SK-N-SH (cell line): ENCODE results near the gene CADM1.

ENCODE experiments used
- EP300 ChIP-seq, 2 experiments: IDR thresholded peaks; 2 replicates each; pipeline versions ENCODE4 v1.4.0 to v1.6.1; 2012; ENCODE audit warnings: borderline replicate concordance in 1 of 2, low read depth in 1 of 2, low read length in 1 of 2
- NRF1 ChIP-seq: IDR thresholded peaks from 2 replicates; pipeline ENCODE4 v1.6.1; 2012; ENCODE audit warnings: low read depth, mild to moderate bottlenecking, low read length
- POLR2AphosphoS5 ChIP-seq: IDR thresholded peaks from 2 replicates; pipeline ENCODE4 v1.6.1; 2012; ENCODE audit warnings: low read depth, low read length
- RAD21 ChIP-seq: IDR thresholded peaks from 2 replicates; pipeline ENCODE4 v1.6.1; 2012; ENCODE audit warnings: mild to moderate bottlenecking, low read length
- SMC3 ChIP-seq: IDR thresholded peaks from 2 replicates; pipeline ENCODE4 v1.6.1; 2012; ENCODE audit warnings: low read depth, low read length, improper control_type of control experiment
- TEAD4 ChIP-seq: IDR thresholded peaks from 2 replicates; pipeline ENCODE4 v1.4.0; 2012; ENCODE audit warnings: mild to moderate bottlenecking, borderline replicate concordance; ENCODE audit not compliant: insufficient read depth
- TF ChIP-seq, protein P1 (sequence below): fragments of 200-600 bp; sonication (generic); IDR thresholded peaks from 2 replicates; pipeline ENCODE4 v1.6.1; 2017; ENCODE audit warnings: antibody characterized with exemption, mild to moderate bottlenecking, moderate library complexity

DNA sequence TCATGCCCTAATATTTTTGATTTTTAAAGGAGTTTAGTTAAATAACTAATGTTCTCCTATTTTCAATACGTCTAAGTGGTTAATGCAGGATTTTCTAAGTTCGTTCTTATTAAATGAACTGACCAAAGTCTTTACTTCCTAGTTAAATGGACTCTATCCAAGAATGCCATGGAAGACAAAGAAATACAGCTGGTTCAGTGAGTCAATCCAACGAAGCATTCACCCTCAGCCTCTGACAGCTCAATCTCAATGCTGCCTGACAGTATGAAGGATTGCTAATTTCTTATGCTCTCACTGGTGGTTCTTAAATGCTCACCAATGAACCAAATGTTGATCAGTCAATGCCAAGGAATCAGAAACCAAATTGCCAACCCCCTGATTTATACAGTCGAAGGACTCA lies 219.4 kb downstream of the CADM1 start:
- TF ChIP-seq SMC3 = no peak
- TF ChIP-seq, protein P1, sequence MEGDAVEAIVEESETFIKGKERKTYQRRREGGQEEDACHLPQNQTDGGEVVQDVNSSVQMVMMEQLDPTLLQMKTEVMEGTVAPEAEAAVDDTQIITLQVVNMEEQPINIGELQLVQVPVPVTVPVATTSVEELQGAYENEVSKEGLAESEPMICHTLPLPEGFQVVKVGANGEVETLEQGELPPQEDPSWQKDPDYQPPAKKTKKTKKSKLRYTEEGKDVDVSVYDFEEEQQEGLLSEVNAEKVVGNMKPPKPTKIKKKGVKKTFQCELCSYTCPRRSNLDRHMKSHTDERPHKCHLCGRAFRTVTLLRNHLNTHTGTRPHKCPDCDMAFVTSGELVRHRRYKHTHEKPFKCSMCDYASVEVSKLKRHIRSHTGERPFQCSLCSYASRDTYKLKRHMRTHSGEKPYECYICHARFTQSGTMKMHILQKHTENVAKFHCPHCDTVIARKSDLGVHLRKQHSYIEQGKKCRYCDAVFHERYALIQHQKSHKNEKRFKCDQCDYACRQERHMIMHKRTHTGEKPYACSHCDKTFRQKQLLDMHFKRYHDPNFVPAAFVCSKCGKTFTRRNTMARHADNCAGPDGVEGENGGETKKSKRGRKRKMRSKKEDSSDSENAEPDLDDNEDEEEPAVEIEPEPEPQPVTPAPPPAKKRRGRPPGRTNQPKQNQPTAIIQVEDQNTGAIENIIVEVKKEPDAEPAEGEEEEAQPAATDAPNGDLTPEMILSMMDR = no peak
- no peak for TF ChIP-seq EP300 (IDR thresholded peaks at IDR 0.05; ENCODE audit: borderline replicate concordance in 1 of 2, low read depth in 1 of 2, low read length in 1 of 2)
- no peak for TF ChIP-seq POLR2AphosphoS5
- no peak for TF ChIP-seq NRF1
- TF ChIP-seq RAD21 = no peak
- TF ChIP-seq TEAD4 = no peak
